ENCODE data around the gene BANK1. TPM values are rescaled to one million over a fixed set of nuclear protein-coding genes. Genes with fewer than 3 reads are reported as not detected.

The BANK1 gene
- total and polyA plus RNA-seq, 2 of the 8 experiments (the other 6 are each of a cell fraction or from before 2014, with no cell fraction given) = 0.59 to 0.93 TPM

DNA sequence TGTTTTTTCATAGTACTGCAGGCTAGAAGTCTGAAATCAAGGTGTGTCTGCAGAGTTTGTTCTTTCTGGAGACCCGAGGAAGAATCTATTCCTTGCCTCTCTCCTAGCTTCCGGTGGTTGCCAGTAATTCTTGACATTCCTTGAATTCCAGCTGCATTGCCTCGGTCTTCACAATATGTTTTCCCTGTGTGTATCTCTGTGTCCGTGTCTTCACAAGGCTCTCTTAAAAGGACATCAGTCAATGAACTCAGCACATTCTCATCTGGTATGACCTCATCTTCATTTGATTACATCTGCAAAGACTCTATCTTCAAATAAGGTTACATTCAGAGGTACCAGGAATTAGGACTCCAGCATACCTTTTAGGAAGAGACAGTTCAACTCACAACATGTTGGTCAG lies 163.4 kb downstream of the BANK1 start (continued):
- TF ChIP-seq, protein P1, sequence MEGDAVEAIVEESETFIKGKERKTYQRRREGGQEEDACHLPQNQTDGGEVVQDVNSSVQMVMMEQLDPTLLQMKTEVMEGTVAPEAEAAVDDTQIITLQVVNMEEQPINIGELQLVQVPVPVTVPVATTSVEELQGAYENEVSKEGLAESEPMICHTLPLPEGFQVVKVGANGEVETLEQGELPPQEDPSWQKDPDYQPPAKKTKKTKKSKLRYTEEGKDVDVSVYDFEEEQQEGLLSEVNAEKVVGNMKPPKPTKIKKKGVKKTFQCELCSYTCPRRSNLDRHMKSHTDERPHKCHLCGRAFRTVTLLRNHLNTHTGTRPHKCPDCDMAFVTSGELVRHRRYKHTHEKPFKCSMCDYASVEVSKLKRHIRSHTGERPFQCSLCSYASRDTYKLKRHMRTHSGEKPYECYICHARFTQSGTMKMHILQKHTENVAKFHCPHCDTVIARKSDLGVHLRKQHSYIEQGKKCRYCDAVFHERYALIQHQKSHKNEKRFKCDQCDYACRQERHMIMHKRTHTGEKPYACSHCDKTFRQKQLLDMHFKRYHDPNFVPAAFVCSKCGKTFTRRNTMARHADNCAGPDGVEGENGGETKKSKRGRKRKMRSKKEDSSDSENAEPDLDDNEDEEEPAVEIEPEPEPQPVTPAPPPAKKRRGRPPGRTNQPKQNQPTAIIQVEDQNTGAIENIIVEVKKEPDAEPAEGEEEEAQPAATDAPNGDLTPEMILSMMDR (IDR thresholded peaks at IDR 0.05; ENCODE audit: control extremely low read depth in 1 of 3, insufficient read depth in 1 of 3, low read depth in 1 of 3, low read length in 3 of 3) = no peak
- TF ChIP-seq GTF2F1 (IDR thresholded peaks at IDR 0.05; ENCODE audit: borderline replicate concordance, low read depth, low read length) (no peak), MAFK (IDR thresholded peaks at IDR 0.05; ENCODE audit: low read depth, low read length) (no peak), HDAC2 (IDR thresholded peaks at IDR 0.05; ENCODE audit: borderline replicate concordance in 1 of 2, low read depth in 2 of 2, low read length in 2 of 2) (no peak), TCF12 (IDR thresholded peaks at IDR 0.05; ENCODE audit: low read depth, low read length) (no peak), SIN3A (conservative IDR thresholded peaks at IDR 0.05 in 1 of 2, IDR thresholded peaks at IDR 0.05 in 1 of 2; ENCODE audit: low read depth in 1 of 2, low read length in 2 of 2) (no peak), CREB1 (IDR thresholded peaks at IDR 0.05) (peak; percentile 44; the same call in 1 of the 2 replicates), ASH2L (IDR thresholded peaks at IDR 0.05; ENCODE audit: low read length) (peak; percentile 72)
- TF ChIP-seq, protein P2, sequence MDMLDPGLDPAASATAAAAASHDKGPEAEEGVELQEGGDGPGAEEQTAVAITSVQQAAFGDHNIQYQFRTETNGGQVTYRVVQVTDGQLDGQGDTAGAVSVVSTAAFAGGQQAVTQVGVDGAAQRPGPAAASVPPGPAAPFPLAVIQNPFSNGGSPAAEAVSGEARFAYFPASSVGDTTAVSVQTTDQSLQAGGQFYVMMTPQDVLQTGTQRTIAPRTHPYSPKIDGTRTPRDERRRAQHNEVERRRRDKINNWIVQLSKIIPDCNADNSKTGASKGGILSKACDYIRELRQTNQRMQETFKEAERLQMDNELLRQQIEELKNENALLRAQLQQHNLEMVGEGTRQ (IDR thresholded peaks at IDR 0.05; ENCODE audit: low read length) = no peak
